PC-9 (cell line): ENCODE results near the gene SMIM38. TPM values are rescaled to one million over a fixed set of nuclear protein-coding genes. Genes with fewer than 3 reads are reported as not detected.

Experiments used
- BruUV-seq: library from RNA; stranded (reverse); fragments of 400-500 nt; replicated peaks from 2 replicates; lab custom pipeline; 2021; lab: Mats Ljungman, UMichigan
- CTCF ChIA-PET: fragments of 300-600 bp; sonication (Branson Sonifier 250); formaldehyde crosslinking; loops from one replicate; lab custom pipeline; 2022; ENCODE audit warnings: antibody characterized with exemption; lab: Charles Lee
- POLR2A ChIA-PET: fragments of 300-600 bp; sonication (Branson Sonifier 250); formaldehyde crosslinking; loops from one replicate; lab custom pipeline; 2022; ENCODE audit warnings: antibody characterized with exemption; ENCODE audit not compliant: unreplicated experiment; lab: Charles Lee
- DNase-seq, 2 experiments: peaks; one replicate each; pipeline versions ENCODE4 v3.0.0 to v3.0.0-alpha.2; 2015 to 2022; ENCODE audit warnings: mixed read lengths in 1 of 2
- H2AFZ ChIP-seq: fragments of 200-600 bp; sonication (generic); 2 replicates; pipeline ENCODE4 v1.8.1; 2017; ENCODE audit warnings: antibody characterized with exemption
- H3F3A ChIP-seq: fragments of 200-600 bp; sonication (generic); 2 replicates; pipeline ENCODE4 v1.8.1; 2017; ENCODE audit warnings: antibody characterized with exemption, mild to moderate bottlenecking, low read depth; ENCODE audit not compliant: insufficient read depth
- H3K27ac ChIP-seq: fragments of 200-600 bp; sonication (generic); 2 replicates; pipeline ENCODE4 v1.6.1; 2016; ENCODE audit warnings: mixed run types
- H3K27me3 ChIP-seq: fragments of 200-600 bp; sonication (generic); 2 replicates; pipeline ENCODE4 v1.6.1; 2016; ENCODE audit warnings: low read depth, mixed run types; ENCODE audit not compliant: insufficient read depth
- H3K36me3 ChIP-seq: fragments of 200-600 bp; sonication (generic); 2 replicates; pipeline ENCODE4 v1.6.1; 2016; ENCODE audit warnings: low read depth, mixed run types
- H3K4me1 ChIP-seq: fragments of 200-600 bp; sonication (generic); replicated peaks from 2 replicates; pipeline ENCODE4 v1.6.1; 2016; ENCODE audit warnings: mixed run types; ENCODE audit not compliant: insufficient read depth
- H3K4me2 ChIP-seq: fragments of 200-600 bp; sonication (generic); 2 replicates; pipeline ENCODE4 v1.6.1; 2017; ENCODE audit warnings: mixed run types
- H3K4me3 ChIP-seq: fragments of 200-600 bp; sonication (generic); 2 replicates; pipeline ENCODE4 v1.6.1; 2016; ENCODE audit warnings: mixed run types
- H3K79me2 ChIP-seq: fragments of 200-600 bp; sonication (generic); 2 replicates; pipeline ENCODE4 v1.6.1; 2017; ENCODE audit warnings: low read depth, mixed run types
- H3K9me2 ChIP-seq: fragments of 200-600 bp; sonication (generic); 2 replicates; pipeline ENCODE4 v1.8.1; 2017; ENCODE audit warnings: mild to moderate bottlenecking; ENCODE audit not compliant: insufficient read depth
- H3K9me3 ChIP-seq: fragments of 200-600 bp; sonication (generic); 2 replicates; pipeline ENCODE4 v1.8.1; 2016; ENCODE audit warnings: low read depth; ENCODE audit not compliant: insufficient read depth
- H4K20me1 ChIP-seq: fragments of 200-600 bp; sonication (generic); 2 replicates; pipeline ENCODE4 v1.8.1; 2017; ENCODE audit not compliant: insufficient read depth
- CTCF ChIP-seq: fragments of 200-600 bp; sonication (generic); conservative IDR thresholded peaks from 2 replicates; pipeline ENCODE4 v1.6.1; 2017; ENCODE audit warnings: mixed run types, antibody characterized with exemption, mild to moderate bottlenecking, moderate library complexity
- EZH2 ChIP-seq: fragments of 200-600 bp; sonication (generic); IDR thresholded peaks from 2 replicates; pipeline ENCODE4 v1.8.0; 2017; ENCODE audit warnings: antibody characterized with exemption, low read depth
- intact Hi-C: fragments of 100-400 bp; cut with micrococcal nuclease; formaldehyde crosslinking; loops from one replicate; pipeline ENCODE4 v1.10.0; 2022; ENCODE audit not compliant: unreplicated experiment
- total RNA-seq: library from RNA; stranded (reverse); gene quantifications from 2 replicates; pipeline ENCODE4 v1.2.3, GENCODE V29; 2021

The SMIM38 gene
- total RNA-seq, 1 experiment from 2014 or later = 0.26 TPM

GRCh38 chr11:69158301-69159149, 2.8 kb downstream of the SMIM38 start:
- H3K4me1 ChIP-seq = peaks cover 15% of the 10 kb centered on the region
- ChIA-PET POLR2A (no interaction called here), CTCF (no interaction called here)
- no peak for DNase-seq
- H3K9me2 ChIP-seq = no peaks in the 10 kb centered on the region
- no peaks in the 10 kb centered on the region for H4K20me1 ChIP-seq
- TF ChIP-seq EZH2 (no peak), CTCF (no peak)
- BruUV-seq = no TSS peak
- intact Hi-C loops = no loop called here
- no peak overlapping the region for H3K27ac ChIP-seq
- H3K36me3 ChIP-seq = no peaks in the 10 kb centered on the region
- no peaks in the 10 kb centered on the region for H3K27me3 ChIP-seq
- no peaks in the 10 kb centered on the region for H3F3A ChIP-seq
- no peaks in the 10 kb centered on the region for H3K79me2 ChIP-seq
- H3K4me2 ChIP-seq = no peak overlapping the region
- no peak overlapping the region for H2AFZ ChIP-seq
- H3K4me3 ChIP-seq = no peak overlapping the region
- no peaks in the 10 kb centered on the region for H3K9me3 ChIP-seq

- CTCF ChIA-PET = no interaction called here
These were observed 3.6 kb downstream of the SMIM38 start for GRCh38 chr11:69159150-69159852.

More at GRCh38 chr11:69159150-69159852, 3.6 kb downstream of the SMIM38 start:
- intact Hi-C loops = no loop called here
- Histone ChIP-seq H3K79me2 (no peaks in the 10 kb centered on the region), H3K27ac (no peak overlapping the region), H3K9me2 (no peaks in the 10 kb centered on the region), H3K9me3 (no peaks in the 10 kb centered on the region), H3F3A (no peaks in the 10 kb centered on the region), H3K27me3 (no peaks in the 10 kb centered on the region), H2AFZ (no peak overlapping the region), H4K20me1 (no peaks in the 10 kb centered on the region), H3K4me2 (no peak overlapping the region), H3K4me1 (peaks cover 15% of the 10 kb centered on the region), H3K4me3 (no peak overlapping the region), H3K36me3 (no peaks in the 10 kb centered on the region)
- DNase-seq = no peak
- BruUV-seq = no TSS peak
- no peak for TF ChIP-seq CTCF
- TF ChIP-seq EZH2 = no peak
- POLR2A ChIA-PET = no interaction called here
